Bronchial epithelial cell (primary cell): ENCODE measurements around the gene SART1. TPM values are rescaled to one million over a fixed set of nuclear protein-coding genes. Genes with fewer than 3 reads are reported as not detected.

Experiments
- DNase-seq: peaks from one replicate; pipeline ENCODE4 v3.0.0-alpha.2; 2010; ENCODE audit warnings: low read depth
- FAIRE-seq: peaks from 2 replicates; lab custom pipeline; 2011; peaks lifted over from hg19 to GRCh38; lab: Jason Lieb, UNC
- H3K27me3 ChIP-seq: 2 replicates; pipeline ENCODE4 v1.5.1; 2011; ENCODE audit warnings: low read length; ENCODE audit not compliant: control insufficient read depth, insufficient read depth
- H3K36me3 ChIP-seq: 2 replicates; pipeline ENCODE4 v1.5.1; 2011; ENCODE audit warnings: low read length; ENCODE audit not compliant: control insufficient read depth, insufficient read depth
- H3K4me3 ChIP-seq: 2 replicates; pipeline ENCODE4 v1.5.1; 2011; ENCODE audit warnings: mild to moderate bottlenecking, low read depth, low read length, control low read depth
- total RNA-seq: library from RNA; depleted of rRNA; stranded (reverse); fragments of >200 nt; gene quantifications from 2 replicates; pipeline ENCODE4 v1.2.1, GENCODE V29; 2014
- TF ChIP-seq, protein P1 (sequence below): IDR thresholded peaks from 2 replicates; pipeline ENCODE4 v1.5.1; 2011; ENCODE audit warnings: mild to moderate bottlenecking, moderate library complexity, low read length, control low read depth, inconsistent platforms; ENCODE audit not compliant: insufficient read depth, severe bottlenecking

The SART1 gene
- total RNA-seq, 1 donor from 2014 or later = 32.4 TPM

GRCh38 chr11:65981101-65981740 lies 19.7 kb downstream of the SART1 start:
- Histone ChIP-seq H3K27me3 (no peaks in the 10 kb centered on the region), H3K36me3 (peaks cover 17% of the 10 kb centered on the region), H3K4me3 (no peak overlapping the region)
- TF ChIP-seq, protein P1, sequence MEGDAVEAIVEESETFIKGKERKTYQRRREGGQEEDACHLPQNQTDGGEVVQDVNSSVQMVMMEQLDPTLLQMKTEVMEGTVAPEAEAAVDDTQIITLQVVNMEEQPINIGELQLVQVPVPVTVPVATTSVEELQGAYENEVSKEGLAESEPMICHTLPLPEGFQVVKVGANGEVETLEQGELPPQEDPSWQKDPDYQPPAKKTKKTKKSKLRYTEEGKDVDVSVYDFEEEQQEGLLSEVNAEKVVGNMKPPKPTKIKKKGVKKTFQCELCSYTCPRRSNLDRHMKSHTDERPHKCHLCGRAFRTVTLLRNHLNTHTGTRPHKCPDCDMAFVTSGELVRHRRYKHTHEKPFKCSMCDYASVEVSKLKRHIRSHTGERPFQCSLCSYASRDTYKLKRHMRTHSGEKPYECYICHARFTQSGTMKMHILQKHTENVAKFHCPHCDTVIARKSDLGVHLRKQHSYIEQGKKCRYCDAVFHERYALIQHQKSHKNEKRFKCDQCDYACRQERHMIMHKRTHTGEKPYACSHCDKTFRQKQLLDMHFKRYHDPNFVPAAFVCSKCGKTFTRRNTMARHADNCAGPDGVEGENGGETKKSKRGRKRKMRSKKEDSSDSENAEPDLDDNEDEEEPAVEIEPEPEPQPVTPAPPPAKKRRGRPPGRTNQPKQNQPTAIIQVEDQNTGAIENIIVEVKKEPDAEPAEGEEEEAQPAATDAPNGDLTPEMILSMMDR = no peak
- DNase-seq = no peak
- no peak for FAIRE-seq

DNA sequence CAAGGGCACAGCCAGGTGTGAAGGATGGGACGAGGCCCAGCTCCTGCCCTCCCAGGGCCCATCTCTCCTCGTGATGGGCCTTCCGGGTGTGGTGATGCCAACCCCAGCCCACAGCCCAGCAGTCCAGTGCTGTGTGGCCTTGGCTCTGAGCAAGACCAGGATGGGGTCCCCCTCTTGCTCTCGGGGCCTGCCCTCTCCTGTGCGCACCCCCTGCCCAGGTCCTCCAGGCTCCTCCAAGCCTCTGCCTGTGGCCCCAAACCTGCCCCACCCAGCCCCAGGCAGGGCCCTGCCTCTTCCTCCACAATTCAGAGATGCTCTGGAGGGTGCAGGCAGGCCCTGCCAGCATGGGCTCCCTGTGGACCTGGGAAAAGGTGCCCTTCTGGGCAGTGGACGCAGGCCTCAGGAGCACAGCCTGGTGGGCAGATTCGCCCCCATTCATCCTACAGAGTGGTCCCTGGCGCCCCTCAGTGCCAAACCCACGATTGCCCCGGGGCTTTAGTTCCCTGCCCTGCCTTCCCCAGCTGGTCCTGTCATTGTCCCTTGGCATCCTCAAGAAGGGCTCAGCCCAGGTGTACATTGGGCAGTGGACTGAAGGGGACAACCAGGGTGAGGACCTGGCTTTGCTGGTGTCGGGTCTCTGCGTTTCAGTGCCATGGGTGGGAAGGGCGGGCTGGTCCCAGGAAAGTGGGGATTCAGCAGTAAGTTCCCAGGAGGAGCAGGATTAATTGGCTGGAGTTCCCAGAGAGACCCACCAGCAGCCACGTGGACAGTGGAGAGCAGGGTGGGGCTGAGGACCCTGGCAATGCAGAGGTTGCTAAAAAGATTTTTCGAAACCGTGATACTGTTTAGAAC lies 20.7 kb downstream of the SART1 start:
- no peak for DNase-seq
- TF ChIP-seq, protein P1 = no peak
- FAIRE-seq = no peak
- no peak overlapping the region for H3K4me3 ChIP-seq
- H3K36me3 ChIP-seq = peaks cover 9% of the 10 kb centered on the region
- no peaks in the 10 kb centered on the region for H3K27me3 ChIP-seq

- no peaks in the 10 kb centered on the region for H3K27me3 ChIP-seq
- H3K36me3 ChIP-seq = peaks cover 3% of the 10 kb centered on the region
- TF ChIP-seq, protein P1 = no peak
- H3K4me3 ChIP-seq = no peak overlapping the region
- no peak for FAIRE-seq
- DNase-seq = no peak
Measured at GRCh38 chr11:65982824-65983588, 21.5 kb downstream of the SART1 start.

DNA sequence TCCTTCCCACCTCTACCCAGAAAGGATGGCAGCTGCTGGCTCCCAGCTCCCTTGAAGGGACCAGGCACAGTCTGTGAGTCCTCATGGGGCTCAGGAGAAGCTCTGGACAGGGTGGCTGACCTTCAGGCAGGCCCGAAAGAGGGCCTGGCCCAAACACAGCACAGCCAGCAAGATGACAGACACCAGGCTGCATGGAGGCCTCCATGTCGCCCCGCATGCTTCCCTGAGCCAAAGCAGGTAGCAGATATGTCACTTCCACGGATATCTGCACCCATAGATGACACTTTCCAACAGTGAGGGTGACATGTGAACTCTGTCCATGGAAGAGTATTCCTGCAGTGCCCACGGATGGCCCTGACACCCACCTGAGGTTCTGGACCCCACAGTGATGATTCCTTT lies 22.1 kb downstream of the SART1 start:
- peak; percentile 83 for FAIRE-seq
- Histone ChIP-seq H3K36me3 (peaks cover 2% of the 10 kb centered on the region), H3K27me3 (no peaks in the 10 kb centered on the region), H3K4me3 (no peak overlapping the region)
- DNase-seq = no peak
- TF ChIP-seq, protein P1 = no peak

DNA sequence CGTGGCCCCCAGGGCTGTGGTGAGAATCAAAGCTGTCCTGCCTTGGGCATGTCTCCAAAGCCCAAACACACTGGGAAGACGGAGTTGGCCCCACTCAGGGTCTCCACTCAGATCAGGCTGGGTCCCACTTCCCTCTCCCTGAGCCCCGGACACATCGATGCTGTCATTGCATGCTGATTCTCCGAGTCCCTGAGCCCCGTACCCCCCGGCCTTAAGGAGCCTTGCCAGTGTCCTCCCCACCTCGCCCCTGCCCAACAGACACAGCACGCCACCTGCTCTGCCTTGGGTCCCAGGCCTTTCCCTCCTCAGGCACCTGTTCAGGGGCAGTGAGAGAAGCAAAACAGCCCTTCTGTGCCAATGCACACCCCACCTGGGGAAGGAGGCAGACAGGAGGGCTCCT lies 25.8 kb downstream of the SART1 start:
- TF ChIP-seq, protein P1 = no peak
- DNase-seq (no peak), FAIRE-seq (no peak)
- Histone ChIP-seq H3K27me3 (no peaks in the 10 kb centered on the region), H3K36me3 (peaks cover 3% of the 10 kb centered on the region), H3K4me3 (no peak overlapping the region)
